ENCODE results near the gene DAB2. TPM values are rescaled to one million over a fixed set of nuclear protein-coding genes. Genes with fewer than 3 reads are reported as not detected.

The DAB2 gene
- total RNA-seq, 1 experiment from 2014 or later: 30.1 TPM

GRCh38 chr5:39323542-39323941, 101.2 kb downstream of the DAB2 start:
- CTCF ChIA-PET: no interaction called here
- Histone ChIP-seq H3K27ac (ENCODE audit: low read depth, low read length, poor library complexity, severe bottlenecking) (no peak overlapping the region), H3K4me1 (ENCODE audit: insufficient read depth, low read length, poor library complexity, severe bottlenecking) (no peaks in the 10 kb centered on the region), H3K36me3 (ENCODE audit: insufficient read depth, low read length, poor library complexity, severe bottlenecking) (no peaks in the 10 kb centered on the region), H3K4me3 (ENCODE audit: low read depth, low read length, poor library complexity, severe bottlenecking) (no peak overlapping the region), H3K27me3 (replicated peaks; ENCODE audit: insufficient read depth, low read depth, low read length, poor library complexity) (no peaks in the 10 kb centered on the region), H3K9me3 (ENCODE audit: low read depth, low read length, poor library complexity, severe bottlenecking) (no peaks in the 10 kb centered on the region)
- BruUV-seq (replicated peaks): no TSS peak
- no peak for TF ChIP-seq CTCF (conservative IDR thresholded peaks at IDR 0.05; ENCODE audit: low read depth, low read length)
- no peak for TF ChIP-seq EZH2 (IDR thresholded peaks at IDR 0.05; ENCODE audit: borderline replicate concordance, low read depth, low read length, poor library complexity, severe bottlenecking)
- no peak for DNase-seq (ENCODE audit: low spot score)
- POLR2A ChIA-PET (ENCODE audit: low non-redundant PET): no interaction called here
- intact Hi-C loops (cut with micrococcal nuclease; ENCODE audit: unreplicated experiment): no loop called here

Other genes with a start within 250 kb of the DAB2 start
- gene FYB1, start 205.4 kb downstream of the DAB2 start, total RNA-seq (2021): not detected in 2 replicates
- gene C9, start 60.5 kb downstream of the DAB2 start, total RNA-seq (2021): not detected in 2 replicates